HepG2 (cell line): ENCODE measurements around the gene CD300A. TPM values are rescaled to one million over a fixed set of nuclear protein-coding genes. Genes with fewer than 3 reads are reported as not detected.

ENCODE experiments used
- ATF7 ChIP-seq, 2 experiments: fragments of 450-650 bp in 1 of 2; sonication (generic) in 1 of 2; formaldehyde crosslinking in 1 of 2; IDR thresholded peaks; 2 replicates each; pipeline versions ENCODE4 v1.4.0 to v1.6.1; 2016 to 2020; ENCODE audit warnings: antibody characterized with exemption in 1 of 2, mild to moderate bottlenecking in 1 of 2, missing genetic modification reagents in 1 of 2
- HOXA5 ChIP-seq: sonication (generic); formaldehyde crosslinking; IDR thresholded peaks from 2 replicates; pipeline ENCODE4 v1.4.0; 2020; ENCODE audit warnings: missing genetic modification reagents
- NFKBIZ ChIP-seq: IDR thresholded peaks from 2 replicates; pipeline ENCODE4 v1.6.1; 2018; ENCODE audit warnings: missing genetic modification reagents, missing compliant biosample characterization
- RBM22 ChIP-seq: fragments of 200-400 bp; formaldehyde crosslinking; optimal IDR thresholded peaks from 2 replicates; pipeline ENCODE3; 2017; ENCODE audit warnings: mild to moderate bottlenecking, low read length, moderate library complexity
- ZNF142 ChIP-seq: sonication (generic); formaldehyde crosslinking; IDR thresholded peaks from 2 replicates; pipeline ENCODE4 v1.4.0; 2020; ENCODE audit warnings: missing genetic modification reagents
- ZNF329 ChIP-seq: sonication (generic); formaldehyde crosslinking; IDR thresholded peaks from 2 replicates; pipeline ENCODE4 v1.9.0; 2021; ENCODE audit warnings: low read depth, mild to moderate bottlenecking, missing genetic modification reagents
- ZNF558 ChIP-seq: sonication (generic); formaldehyde crosslinking; IDR thresholded peaks from 2 replicates; pipeline ENCODE4 v1.9.0; 2022; ENCODE audit warnings: mild to moderate bottlenecking, missing genetic modification reagents, borderline replicate concordance
- polyA plus RNA-seq, 8 experiments: library from polyadenylated mRNA; depleted of rRNA in 3 of 8; stranded (reverse) in 7 of 8; unstranded in 1 of 8; fragments of >200 nt; fragmentation: Illumina TruSeq in 4 of 8; extraction: Trizol in 4 of 8; gene quantifications; 2 replicates each; pipeline versions ENCODE4 v1.2.1 to v1.2.3, GENCODE V29; 2011 to 2016; ENCODE audit warnings: low read depth in 4 of 8, missing spikeins in 1 of 8, mixed read lengths in 1 of 8; ENCODE audit not compliant: insufficient read depth in 1 of 8
- total RNA-seq, 5 experiments: library from RNA; depleted of rRNA; stranded (reverse); fragments of >200 nt; fragmentation: Illumina TruSeq; extraction: Trizol; gene quantifications; 2 replicates each; pipeline ENCODE4 v1.2.3, GENCODE V29; 2016; ENCODE audit warnings: low read depth in 1 of 5
- TF ChIP-seq, protein P1 (sequence below): fragments of 450-650 bp; IDR thresholded peaks from 2 replicates; pipeline ENCODE4 v1.6.1; 2016
- TF ChIP-seq, protein P2 (sequence below): sonication (generic); formaldehyde crosslinking; IDR thresholded peaks from 2 replicates; pipeline ENCODE4 v1.4.0; 2020; ENCODE audit warnings: missing genetic modification reagents, mild to moderate bottlenecking, borderline replicate concordance

CD300A gene
- total and polyA plus RNA-seq, 2 of the 13 experiments (the other 11 are each of a cell fraction or from before 2014, with no cell fraction given), result not detected

GRCh38 chr17:74427763-74428153 lies 38.7 kb upstream of the CD300A start (continued):
- TF ChIP-seq, protein P1, sequence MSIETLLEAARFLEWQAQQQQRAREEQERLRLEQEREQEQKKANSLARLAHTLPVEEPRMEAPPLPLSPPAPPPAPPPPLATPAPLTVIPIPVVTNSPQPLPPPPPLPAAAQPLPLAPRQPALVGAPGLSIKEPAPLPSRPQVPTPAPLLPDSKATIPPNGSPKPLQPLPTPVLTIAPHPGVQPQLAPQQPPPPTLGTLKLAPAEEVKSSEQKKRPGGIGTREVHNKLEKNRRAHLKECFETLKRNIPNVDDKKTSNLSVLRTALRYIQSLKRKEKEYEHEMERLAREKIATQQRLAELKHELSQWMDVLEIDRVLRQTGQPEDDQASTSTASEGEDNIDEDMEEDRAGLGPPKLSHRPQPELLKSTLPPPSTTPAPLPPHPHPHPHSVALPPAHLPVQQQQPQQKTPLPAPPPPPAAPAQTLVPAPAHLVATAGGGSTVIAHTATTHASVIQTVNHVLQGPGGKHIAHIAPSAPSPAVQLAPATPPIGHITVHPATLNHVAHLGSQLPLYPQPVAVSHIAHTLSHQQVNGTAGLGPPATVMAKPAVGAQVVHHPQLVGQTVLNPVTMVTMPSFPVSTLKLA, result no peak
- TF ChIP-seq ATF7 (IDR thresholded peaks at IDR 0.05) (no peak), ATF7 (CRISPR knock-in tag; IDR thresholded peaks at IDR 0.05) (no peak), NFKBIZ (CRISPR knock-in tag) (no peak), HOXA5 (CRISPR knock-in tag) (no peak), ZNF329 (no peak), ZNF142 (CRISPR knock-in tag) (no peak), RBM22 (peak; percentile 54), ZNF558 (0 out of 2 replicates have a peak, but pooled peaks have one; percentile 9)
- TF ChIP-seq, protein P2, sequence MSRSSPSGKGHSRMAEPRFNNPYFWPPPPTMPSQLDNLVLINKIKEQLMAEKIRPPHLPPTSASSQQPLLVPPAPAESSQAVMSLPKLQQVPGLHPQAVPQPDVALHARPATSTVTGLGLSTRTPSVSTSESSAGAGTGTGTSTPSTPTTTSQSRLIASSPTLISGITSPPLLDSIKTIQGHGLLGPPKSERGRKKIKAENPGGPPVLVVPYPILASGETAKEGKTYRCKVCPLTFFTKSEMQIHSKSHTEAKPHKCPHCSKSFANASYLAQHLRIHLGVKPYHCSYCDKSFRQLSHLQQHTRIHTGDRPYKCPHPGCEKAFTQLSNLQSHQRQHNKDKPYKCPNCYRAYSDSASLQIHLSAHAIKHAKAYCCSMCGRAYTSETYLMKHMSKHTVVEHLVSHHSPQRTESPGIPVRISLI (CRISPR knock-in tag), result no peak
